Measurements from ENCODE around the gene NOSTRIN.
"Not testable (repeated sequence)": the region's sequence is repeated elsewhere in the genome, so short reads cannot be mapped to it uniquely, and the experiment has no call there.

Gene NOSTRIN

DNA sequence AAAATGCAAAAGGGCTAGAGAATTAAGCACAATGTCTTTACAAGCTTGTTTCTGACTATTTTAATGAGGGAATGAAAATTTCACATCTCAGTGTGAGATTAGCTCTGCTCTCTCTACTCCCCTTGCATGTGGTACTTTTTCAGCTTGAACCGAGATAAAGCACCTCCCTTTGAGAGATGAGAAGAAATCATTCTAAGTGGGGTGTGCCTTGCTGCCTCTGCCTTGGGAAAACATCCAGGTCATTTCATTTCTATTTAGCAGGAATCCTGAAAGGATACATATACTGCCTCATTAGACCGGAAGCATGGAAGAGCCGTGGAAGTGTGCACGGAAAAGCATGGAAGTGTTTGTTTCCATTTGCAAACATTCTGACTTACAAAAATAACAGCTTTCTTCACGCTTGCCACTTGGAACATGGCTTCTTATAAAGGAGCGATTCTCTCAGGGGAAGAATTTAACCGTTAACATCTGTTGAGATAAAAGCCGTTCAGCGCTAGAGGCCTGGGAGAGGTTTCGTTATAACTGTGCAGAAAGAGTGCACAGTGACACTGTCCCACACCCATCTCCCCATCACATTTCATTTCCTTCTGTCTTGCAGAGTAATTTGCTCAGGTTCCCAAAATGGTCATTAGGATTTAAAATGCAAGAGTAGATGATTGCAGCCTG is 16.7 kb downstream of the NOSTRIN start:
- no peak for DNase-seq (ENCODE audit: low read depth in 4 of 4, low spot score in 1 of 4)

- no peak for DNase-seq (ENCODE audit: low read depth in 4 of 4, low spot score in 1 of 4)
Observed at GRCh38 chr2:168819829-168820489, 17.5 kb downstream of the NOSTRIN start.

- no peak for DNase-seq (ENCODE audit: low read depth in 4 of 4, low spot score in 1 of 4)
Observed at GRCh38 chr2:168821577-168821976, 19.1 kb downstream of the NOSTRIN start.

- no peak for DNase-seq (ENCODE audit: low read depth in 4 of 4, low spot score in 1 of 4)
Observed at GRCh38 chr2:168821992-168822391, 19.6 kb downstream of the NOSTRIN start.

GRCh38 chr2:168825126-168825525 is 22.7 kb downstream of the NOSTRIN start:
- no peak for DNase-seq (ENCODE audit: low read depth in 4 of 4, low spot score in 1 of 4)

- no peak for DNase-seq (ENCODE audit: low read depth in 4 of 4, low spot score in 1 of 4)
Observed at GRCh38 chr2:168830958-168831357, 28.5 kb downstream of the NOSTRIN start.

- DNase-seq (ENCODE audit: low read depth in 4 of 4, low spot score in 1 of 4), result no peak
Observed at GRCh38 chr2:168831662-168832061, 29.2 kb downstream of the NOSTRIN start.

GRCh38 chr2:168835969-168836368 is 33.5 kb downstream of the NOSTRIN start:
- no peak for DNase-seq (ENCODE audit: low read depth in 4 of 4, low spot score in 1 of 4)

- no peak for DNase-seq (ENCODE audit: low read depth in 4 of 4, low spot score in 1 of 4)
Observed at GRCh38 chr2:168841445-168841844, 39.0 kb downstream of the NOSTRIN start.

- DNase-seq (ENCODE audit: low read depth in 4 of 4, low spot score in 1 of 4), result no peak
Observed at GRCh38 chr2:168843253-168843652, 40.8 kb downstream of the NOSTRIN start.

DNA sequence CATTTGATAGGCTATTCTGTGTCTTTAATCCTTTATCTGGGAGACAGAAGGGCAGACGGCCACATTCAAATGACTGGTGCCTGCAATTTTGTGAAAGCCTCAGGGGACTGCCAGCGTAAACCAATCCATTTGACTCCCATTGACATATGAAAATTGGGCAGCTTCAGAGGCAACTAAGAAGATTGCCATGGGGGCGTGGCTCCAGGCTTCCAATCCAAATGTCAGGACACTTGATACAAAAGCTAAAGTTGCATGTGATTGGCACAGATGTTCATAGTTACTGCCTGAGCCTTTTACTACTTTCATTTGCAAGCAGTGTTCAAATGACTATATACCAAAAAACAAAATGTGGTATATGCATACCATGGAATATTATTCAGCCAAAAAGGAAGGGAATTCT is 45.8 kb downstream of the NOSTRIN start:
- DNase-seq (ENCODE audit: low read depth in 4 of 4, low spot score in 1 of 4), result no peak

DNA sequence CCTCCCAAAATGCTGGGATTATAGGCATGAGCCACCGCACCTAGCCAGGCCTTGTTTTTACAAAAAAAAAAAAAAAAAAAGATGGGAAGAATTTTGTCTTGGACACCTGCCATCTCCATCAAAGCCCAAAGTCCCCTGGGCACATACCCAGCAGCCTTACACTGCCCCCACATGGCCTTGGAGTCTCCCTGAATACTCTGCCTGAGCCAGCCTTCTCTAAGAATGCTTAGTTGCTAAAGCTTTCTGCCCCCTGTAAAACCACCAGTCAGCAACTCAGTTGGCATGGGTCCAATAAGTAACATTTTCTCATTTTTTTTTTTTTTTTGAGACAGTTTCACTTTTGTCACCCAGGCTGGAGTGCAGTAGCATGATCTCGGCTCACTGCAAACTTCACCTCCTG is 47.2 kb downstream of the NOSTRIN start:
- no peak for DNase-seq (ENCODE audit: low read depth in 4 of 4, low spot score in 1 of 4)

GRCh38 chr2:168850846-168851245 is 48.4 kb downstream of the NOSTRIN start:
- no peak for DNase-seq (ENCODE audit: low read depth in 4 of 4, low spot score in 1 of 4)

DNA sequence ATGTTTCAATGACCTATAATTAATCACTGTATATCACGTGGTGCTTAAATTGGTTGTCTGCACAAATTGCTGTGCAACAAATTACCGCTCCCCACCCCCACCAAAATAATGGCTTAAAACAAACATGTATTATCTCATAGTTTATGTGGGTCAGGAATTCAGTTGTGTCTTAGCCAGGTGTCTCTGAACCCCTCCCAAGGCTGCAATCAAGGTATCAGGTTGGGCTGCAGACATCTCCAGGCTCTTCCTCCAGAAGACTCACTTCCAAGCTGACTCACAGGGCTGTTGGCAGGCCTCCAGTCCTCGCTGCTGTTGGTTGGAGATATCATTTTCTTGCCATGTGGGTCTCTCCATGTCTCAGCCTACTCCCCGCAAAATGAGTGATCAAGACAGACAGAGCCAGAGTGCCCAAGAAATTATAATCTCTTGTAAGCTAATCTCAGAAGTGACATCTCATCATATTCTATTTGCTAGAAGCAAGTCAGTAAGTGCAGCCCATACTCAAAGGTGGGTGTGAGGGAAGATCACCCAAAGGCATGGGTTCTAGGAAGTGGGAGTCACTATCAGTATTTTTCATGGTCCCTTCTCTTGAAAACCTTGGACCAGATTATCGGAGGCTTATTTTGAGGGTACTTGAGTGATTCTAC is 49.4 kb downstream of the NOSTRIN start:
- no peak for DNase-seq (ENCODE audit: low read depth in 4 of 4, low spot score in 1 of 4)

GRCh38 chr2:168852481-168852880 is 50.0 kb downstream of the NOSTRIN start:
- DNase-seq (ENCODE audit: low read depth in 4 of 4, low spot score in 1 of 4), result no peak

DNA sequence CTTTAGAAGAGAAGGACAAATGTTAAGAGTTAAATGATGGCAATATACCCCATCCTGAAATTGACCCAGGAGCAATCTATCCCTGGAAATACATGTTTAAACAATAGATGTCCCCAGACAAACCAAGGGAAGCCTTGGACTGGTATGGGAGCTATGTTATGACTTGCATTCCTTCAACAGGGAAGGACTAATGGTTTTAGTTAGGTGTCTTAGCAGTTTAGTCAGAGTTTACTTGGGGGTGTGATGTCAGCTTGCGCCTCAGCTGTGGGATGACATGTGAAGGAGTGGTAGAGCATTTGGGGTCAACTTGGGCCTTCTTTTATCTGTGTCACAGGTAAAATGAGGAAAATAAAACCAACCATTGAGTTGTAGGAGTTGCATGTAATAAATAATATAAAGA is 51.0 kb downstream of the NOSTRIN start:
- DNase-seq (ENCODE audit: low read depth in 4 of 4, low spot score in 1 of 4), result no peak

GRCh38 chr2:168854651-168855050 is 52.2 kb downstream of the NOSTRIN start:
- no peak for DNase-seq (ENCODE audit: low read depth in 4 of 4, low spot score in 1 of 4)

DNA sequence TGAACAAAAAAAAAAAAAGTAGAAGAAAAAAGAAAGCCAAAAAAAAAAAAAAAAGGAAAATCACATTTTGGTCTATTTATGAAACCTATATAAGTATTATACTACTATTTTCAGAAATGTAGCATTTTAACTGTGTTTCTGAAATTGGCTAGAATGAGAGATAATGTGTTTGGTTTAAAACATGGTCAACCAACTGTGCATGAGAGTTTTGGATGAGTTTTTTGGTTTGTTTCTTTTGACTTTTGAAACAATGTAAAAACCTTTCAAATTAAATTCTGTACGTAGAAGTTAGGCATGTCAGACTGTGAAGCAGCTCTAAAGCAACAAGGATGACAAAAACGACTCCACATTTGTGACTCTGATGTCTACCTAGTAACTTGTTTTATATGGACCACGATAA is 53.2 kb downstream of the NOSTRIN start:
- no peak for DNase-seq (ENCODE audit: low read depth in 4 of 4, low spot score in 1 of 4)

- DNase-seq (ENCODE audit: low read depth in 4 of 4, low spot score in 1 of 4), result no peak
Observed at GRCh38 chr2:168858146-168858545, 55.7 kb downstream of the NOSTRIN start.

- not testable (repeated sequence) for DNase-seq (ENCODE audit: low read depth in 4 of 4, low spot score in 1 of 4)
Observed at GRCh38 chr2:168867164-168867563, 64.7 kb downstream of the NOSTRIN start.

DNA sequence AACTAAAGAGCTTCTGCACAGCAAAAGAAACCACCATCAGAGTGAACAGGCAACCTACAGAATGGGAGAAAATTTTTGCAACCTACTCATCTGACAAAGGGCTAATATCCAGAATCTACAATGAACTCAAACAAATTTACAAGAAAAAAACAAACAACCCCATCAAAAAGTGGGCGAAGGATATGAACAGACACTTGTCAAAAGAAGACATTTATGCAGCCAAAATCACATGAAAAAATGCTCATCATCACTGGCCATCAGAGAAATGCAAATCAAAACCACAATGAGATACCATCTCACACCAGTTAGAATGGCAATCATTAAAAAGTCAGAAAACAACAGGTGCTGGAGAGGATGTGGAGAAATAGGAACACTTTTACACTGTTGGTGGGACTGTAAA is 67.9 kb downstream of the NOSTRIN start:
- DNase-seq (ENCODE audit: low read depth in 4 of 4, low spot score in 1 of 4), result not testable (repeated sequence)

DNA sequence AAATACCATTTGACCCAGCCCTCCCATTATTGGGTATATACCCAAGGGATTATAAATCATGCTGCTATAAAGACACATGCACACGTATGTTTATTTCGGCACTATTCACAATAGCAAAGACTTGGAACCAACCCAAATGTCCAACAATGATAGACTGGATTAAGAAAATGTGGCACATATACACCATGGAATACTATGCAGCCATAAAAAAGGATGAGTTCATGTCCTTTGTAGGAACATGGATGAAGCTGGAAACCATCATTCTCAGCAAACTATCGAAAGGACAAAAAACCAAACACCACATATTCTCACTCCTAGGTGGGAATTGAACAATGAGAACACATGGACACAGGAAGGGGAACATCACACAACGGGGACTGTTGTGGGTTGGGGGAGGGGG is 68.4 kb downstream of the NOSTRIN start:
- DNase-seq (ENCODE audit: low read depth in 4 of 4, low spot score in 1 of 4), result not testable (repeated sequence)

All from stimulated activated CD4-positive, alpha-beta T cell treated with anti-CD3 and anti-CD28 coated beads, Interleukin-1b, Interleukin-23, amount 100 ng/mL, for 24 hours (primary cell).